ENCODE measurements around the gene PCNT. TPM values are rescaled to one million over a fixed set of nuclear protein-coding genes. Genes with fewer than 3 reads are reported as not detected.

PCNT gene
- total RNA-seq, 1 experiment from 2014 or later: 35.7 TPM

DNA sequence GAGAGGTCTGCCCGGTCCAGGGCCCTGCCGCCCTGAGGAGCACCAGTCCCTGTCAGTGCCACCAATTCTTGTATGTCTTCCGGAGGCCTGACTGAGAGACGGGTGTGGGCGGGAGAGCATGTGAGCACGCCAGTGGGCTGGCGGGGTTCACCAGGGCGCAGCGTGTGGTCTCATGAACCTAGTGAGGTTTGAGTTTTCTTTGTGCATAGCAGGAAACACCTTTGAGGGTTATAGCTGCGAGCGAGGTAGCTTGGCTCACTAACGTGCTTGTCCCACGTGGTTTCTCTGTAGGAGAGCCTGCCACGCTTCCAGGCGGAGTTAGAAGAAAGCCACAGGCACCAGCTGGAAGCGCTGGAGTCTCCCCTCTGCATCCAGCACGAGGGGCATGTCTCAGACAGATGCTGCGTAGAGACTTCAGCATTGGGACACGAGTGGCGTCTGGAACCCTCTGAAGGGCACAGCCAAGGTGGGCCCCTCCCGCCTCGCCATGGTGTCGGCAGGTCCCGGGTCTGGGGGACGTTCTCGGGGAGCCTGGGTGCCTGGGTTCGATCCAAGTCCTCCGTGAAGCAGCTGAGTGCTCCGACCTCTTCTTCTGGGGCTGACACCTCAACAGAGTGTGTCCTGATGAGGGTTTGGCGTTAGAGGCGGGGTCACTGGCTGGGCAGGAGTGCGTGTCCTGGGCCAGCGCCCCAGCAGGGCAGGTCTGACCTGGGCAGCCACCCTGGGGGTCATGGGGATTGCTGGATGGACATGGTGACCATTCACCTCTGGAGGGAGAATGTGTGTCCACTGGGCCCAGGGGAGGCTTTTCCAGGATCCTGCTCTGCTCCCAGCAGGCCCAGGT lies 31.4 kb downstream of the PCNT start:
- Histone ChIP-seq H3K9me3 (replicated peaks) (no peaks in the 10 kb centered on the region), H3K27ac (no peak overlapping the region), H3K27me3 (no peaks in the 10 kb centered on the region), H3K36me3 (peaks cover 38% of the 10 kb centered on the region), H3K4me3 (no peak overlapping the region), H3K4me1 (no peaks in the 10 kb centered on the region)
- no peak for DNase-seq

DNA sequence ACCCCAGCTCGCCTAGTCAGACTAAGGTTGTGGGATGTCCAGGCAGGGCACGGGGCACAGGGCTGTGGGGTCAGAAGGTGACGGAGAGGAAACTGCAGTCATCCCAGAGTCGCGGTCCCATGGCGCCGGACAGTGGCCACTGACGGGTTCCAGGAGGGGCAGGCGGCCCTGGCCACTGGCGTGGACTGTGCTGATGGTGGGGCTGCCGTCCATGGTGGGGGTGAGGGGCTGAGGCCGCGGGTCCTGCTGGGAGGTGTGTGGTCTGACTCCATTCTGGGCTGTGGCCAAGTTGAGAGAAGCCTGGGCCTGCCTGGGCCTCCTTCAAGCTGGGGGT lies 32.0 kb downstream of the PCNT start:
- H3K36me3 ChIP-seq: peaks cover 32% of the 10 kb centered on the region

DNA sequence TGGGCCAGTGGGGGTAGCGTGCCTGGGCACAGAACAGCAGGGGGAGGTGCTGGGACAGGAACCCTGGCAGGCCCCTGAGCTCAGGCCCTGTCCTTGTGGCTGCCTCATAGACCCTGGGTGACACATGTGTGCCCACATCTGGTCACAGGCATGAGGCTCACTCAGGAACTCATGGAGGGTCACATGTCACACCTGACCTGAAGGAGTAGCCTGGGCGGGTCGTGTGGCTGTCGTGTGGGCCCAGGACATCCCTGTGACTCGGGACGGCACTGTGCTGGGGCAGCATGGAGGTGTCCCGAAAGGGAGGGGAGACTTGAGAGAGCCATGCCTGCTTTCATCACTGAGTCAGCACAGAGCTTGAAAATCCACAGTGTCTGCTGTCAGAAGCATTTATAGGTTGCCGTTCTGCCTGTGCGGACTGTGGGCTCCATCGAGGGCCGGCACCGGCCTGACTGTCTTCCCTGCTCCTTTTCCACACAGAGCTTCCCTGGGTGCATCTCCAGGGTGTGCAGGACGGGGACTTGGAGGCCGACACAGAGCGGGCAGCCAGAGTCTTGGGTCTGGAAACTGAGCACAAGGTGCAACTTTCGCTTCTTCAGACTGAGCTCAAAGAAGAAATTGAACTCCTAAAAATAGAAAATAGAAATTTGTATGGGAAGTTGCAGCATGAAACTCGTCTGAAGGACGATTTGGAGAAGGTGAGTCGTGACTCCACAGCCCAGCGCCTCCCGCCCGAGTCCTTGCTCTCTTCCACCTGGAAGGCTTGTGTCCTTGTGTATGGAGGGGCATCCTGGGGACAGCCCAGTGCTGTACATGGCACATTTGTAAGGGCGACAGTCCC lies 32.8 kb downstream of the PCNT start:
- Histone ChIP-seq H3K4me3 (no peak overlapping the region), H3K9me3 (replicated peaks) (no peaks in the 10 kb centered on the region), H3K36me3 (peaks cover 33% of the 10 kb centered on the region), H3K27ac (no peak overlapping the region), H3K4me1 (no peaks in the 10 kb centered on the region), H3K27me3 (no peaks in the 10 kb centered on the region)
- no peak for DNase-seq

More for the DNA sequence above, 32.0 kb downstream of the PCNT start:
- Histone ChIP-seq H3K27me3 (no peaks in the 10 kb centered on the region), H3K27ac (no peak overlapping the region), H3K4me3 (no peak overlapping the region), H3K9me3 (replicated peaks) (no peaks in the 10 kb centered on the region), H3K4me1 (no peaks in the 10 kb centered on the region)
- no peak for DNase-seq

DNA sequence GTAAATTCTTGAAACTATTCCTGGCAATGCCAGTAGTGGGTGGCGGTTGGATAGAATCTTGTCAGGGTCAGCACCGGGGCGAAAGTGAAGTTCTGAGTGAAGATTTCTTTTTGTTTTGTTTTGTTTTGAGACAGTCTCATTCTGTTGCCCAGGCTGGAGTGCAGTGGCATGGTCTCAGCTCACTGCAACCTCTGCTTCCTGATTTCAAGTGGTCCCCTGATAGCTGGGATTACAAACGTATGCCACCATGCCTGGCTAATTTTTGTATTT lies 33.3 kb downstream of the PCNT start:
- no peaks in the 10 kb centered on the region for H3K4me1 ChIP-seq
- H3K36me3 ChIP-seq: peaks cover 34% of the 10 kb centered on the region
- no peaks in the 10 kb centered on the region for H3K9me3 ChIP-seq (replicated peaks)
- H3K27me3 ChIP-seq: no peaks in the 10 kb centered on the region
- no peak overlapping the region for H3K27ac ChIP-seq
- no peak overlapping the region for H3K4me3 ChIP-seq
- DNase-seq: no peak

DNA sequence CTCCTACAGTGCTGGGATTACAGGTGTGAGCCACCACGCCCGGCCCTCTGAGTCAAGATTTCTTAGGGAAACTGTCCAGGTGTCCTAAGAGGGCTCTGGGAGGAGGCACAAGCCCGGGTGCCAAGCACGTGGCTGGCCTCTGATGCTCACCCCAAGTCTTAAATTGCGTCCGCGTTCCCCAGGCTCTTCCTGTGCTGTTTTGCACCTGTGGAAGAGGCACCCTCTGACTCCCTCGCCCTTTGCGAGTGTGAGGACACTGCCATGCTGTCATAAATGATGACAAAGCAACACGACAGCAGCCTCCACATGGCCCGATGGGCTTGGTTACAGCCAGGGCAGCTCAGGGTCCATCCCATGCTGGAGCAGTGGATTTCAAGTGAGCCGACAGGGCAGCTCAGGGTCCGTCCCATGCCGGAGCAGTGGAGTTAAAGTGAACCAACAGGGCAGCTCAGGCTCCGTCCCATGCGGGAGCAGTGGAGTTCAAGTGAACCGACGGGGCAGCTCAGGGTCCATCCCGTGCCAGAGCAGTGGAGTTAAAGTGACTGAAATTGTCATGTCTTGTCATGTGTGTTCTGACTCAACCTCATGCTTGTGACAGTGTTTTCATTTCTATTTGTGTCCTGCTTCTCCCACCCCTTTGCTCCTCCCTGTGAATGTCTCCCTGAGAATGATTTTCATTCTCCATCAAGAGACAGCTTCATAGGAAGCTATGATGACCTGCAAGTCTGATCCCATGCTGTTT lies 33.9 kb downstream of the PCNT start:
- H3K27me3 ChIP-seq: no peaks in the 10 kb centered on the region
- H3K27ac ChIP-seq: no peak overlapping the region
- H3K4me1 ChIP-seq: no peaks in the 10 kb centered on the region
- DNase-seq: no peak
- H3K36me3 ChIP-seq: peaks cover 33% of the 10 kb centered on the region
- H3K4me3 ChIP-seq: no peak overlapping the region
- H3K9me3 ChIP-seq (replicated peaks): no peaks in the 10 kb centered on the region

DNA sequence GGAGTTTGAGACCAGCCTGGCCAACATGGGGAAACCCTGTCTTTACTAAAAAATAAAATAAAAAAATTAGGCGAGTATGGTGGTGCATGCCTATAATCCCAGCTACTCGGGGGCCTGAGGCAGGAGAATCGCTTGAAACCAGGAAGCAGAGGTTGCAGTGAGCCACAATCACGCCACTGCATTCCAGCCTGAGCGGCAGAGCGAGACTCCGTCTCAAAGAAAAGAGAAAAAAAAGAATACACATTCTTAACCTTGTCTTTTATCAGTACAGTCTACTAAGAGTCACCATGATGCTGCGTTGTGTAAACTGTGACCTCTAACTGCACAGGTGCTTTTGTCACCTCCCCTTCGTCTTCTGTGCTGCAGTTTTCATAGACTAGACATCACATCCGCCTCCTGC lies 37.2 kb downstream of the PCNT start:
- Histone ChIP-seq H3K4me3 (no peak overlapping the region), H3K36me3 (peaks cover 31% of the 10 kb centered on the region), H3K27ac (no peak overlapping the region), H3K27me3 (no peaks in the 10 kb centered on the region), H3K9me3 (replicated peaks) (no peaks in the 10 kb centered on the region), H3K4me1 (no peaks in the 10 kb centered on the region)
- no peak for DNase-seq

DNA sequence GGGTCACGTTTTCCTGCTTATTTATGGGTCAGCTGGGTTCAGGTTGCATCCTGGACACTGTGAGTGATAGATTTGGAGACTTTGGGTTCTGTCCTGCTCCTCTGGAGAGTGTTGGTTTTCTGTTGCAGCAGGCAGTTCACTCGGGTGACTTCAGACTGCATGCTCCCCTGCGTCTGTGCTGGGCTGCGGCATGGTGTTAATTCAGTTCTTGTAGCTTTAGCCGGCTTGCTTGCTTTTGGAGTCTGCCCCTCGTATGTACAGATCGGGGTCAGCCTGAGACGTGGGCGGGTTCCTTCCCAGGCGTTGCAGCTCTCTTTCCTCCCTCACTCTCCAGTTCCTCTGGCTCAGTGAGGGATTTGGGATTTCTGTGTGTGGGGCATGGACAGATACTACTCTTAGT lies 38.0 kb downstream of the PCNT start:
- Histone ChIP-seq H3K4me3 (no peak overlapping the region), H3K4me1 (no peaks in the 10 kb centered on the region), H3K27ac (no peak overlapping the region), H3K36me3 (peaks cover 38% of the 10 kb centered on the region), H3K9me3 (replicated peaks) (no peaks in the 10 kb centered on the region), H3K27me3 (no peaks in the 10 kb centered on the region)
- DNase-seq: no peak

DNA sequence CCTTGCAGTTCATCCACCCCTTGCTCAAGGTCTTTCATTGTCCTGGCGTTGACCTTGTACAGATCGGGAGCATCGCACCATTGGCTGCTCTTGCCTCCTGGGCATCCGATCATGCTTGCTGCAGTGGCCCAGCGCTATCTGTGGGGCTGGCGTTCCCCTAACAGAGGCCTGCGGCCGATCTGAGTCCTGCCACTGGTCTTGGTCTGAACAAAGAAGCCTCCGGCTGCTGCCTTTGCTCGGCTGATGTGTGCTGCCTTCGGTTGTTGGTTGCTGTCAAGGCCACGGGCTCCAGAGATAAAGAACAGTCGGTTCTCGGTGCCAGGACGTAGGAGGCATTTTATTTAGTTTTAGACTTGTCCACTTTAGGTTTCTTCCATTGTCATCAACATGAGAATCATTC lies 39.0 kb downstream of the PCNT start:
- H3K9me3 ChIP-seq (replicated peaks): no peaks in the 10 kb centered on the region
- H3K4me1 ChIP-seq: no peaks in the 10 kb centered on the region
- no peak overlapping the region for H3K4me3 ChIP-seq
- H3K27ac ChIP-seq: no peak overlapping the region
- peaks cover 43% of the 10 kb centered on the region for H3K36me3 ChIP-seq
- DNase-seq: no peak
- no peaks in the 10 kb centered on the region for H3K27me3 ChIP-seq

DNA sequence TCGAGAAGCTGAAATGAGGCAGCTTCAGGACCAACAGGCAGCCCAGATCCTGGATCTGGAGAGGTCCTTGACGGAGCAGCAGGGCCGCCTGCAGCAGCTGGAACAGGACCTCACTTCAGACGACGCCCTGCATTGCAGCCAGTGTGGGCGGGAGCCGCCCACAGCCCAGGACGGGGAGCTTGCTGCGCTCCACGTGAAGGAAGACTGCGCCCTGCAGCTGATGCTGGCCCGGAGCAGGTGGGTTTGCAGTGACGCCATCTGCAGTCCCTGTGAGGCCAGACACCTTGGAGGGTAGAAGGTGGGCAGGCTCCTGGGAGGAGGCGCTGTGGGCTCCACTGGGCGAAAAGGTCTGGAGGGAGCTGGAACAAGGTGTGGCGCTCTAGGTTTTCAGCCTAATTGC lies 39.7 kb downstream of the PCNT start:
- Histone ChIP-seq H3K27ac (no peak overlapping the region), H3K27me3 (no peaks in the 10 kb centered on the region), H3K4me3 (no peak overlapping the region), H3K36me3 (peaks cover 41% of the 10 kb centered on the region), H3K4me1 (no peaks in the 10 kb centered on the region), H3K9me3 (replicated peaks) (no peaks in the 10 kb centered on the region)
- no peak for DNase-seq

DNA sequence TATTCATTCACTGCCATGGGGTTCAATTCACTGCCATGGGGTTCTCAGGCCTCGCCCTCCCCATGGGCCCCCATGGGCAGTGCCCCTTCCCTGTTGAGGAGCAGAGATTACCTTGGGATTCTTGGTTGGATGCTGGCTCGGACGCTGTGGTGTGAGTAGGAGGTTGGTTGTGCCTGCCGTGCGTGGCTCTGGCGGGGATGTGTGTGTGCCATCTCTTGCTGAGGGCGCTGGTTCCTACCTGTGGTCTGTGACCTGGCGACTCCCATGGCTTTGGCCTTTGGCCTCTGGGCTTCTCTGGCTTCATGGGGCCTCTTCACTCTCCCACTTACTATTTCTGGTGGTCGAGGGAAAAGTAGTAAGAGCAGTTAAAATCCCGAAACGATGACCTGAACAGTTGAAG lies 42.1 kb downstream of the PCNT start:
- no peak for DNase-seq
- Histone ChIP-seq H3K27ac (no peak overlapping the region), H3K4me3 (no peak overlapping the region), H3K4me1 (no peaks in the 10 kb centered on the region), H3K9me3 (replicated peaks) (no peaks in the 10 kb centered on the region), H3K36me3 (peaks cover 38% of the 10 kb centered on the region), H3K27me3 (no peaks in the 10 kb centered on the region)

DNA sequence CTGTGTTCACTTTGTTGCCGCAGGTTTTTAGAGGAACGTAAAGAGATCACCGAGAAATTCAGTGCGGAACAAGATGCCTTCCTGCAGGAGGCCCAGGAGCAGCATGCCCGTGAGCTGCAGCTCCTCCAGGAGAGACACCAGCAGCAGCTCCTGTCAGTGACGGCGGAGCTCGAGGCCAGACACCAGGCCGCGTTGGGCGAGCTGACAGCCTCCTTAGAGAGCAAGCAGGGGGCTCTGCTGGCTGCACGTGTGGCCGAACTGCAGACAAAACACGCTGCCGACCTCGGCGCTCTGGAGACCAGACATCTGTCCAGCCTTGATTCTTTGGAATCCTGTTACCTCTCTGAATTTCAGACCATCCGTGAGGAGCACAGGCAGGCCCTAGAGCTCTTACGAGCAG lies 42.6 kb downstream of the PCNT start:
- Histone ChIP-seq H3K4me3 (no peak overlapping the region), H3K27me3 (no peaks in the 10 kb centered on the region), H3K36me3 (peaks cover 37% of the 10 kb centered on the region), H3K4me1 (no peaks in the 10 kb centered on the region), H3K9me3 (replicated peaks) (no peaks in the 10 kb centered on the region), H3K27ac (no peak overlapping the region)
- no peak for DNase-seq

DNA sequence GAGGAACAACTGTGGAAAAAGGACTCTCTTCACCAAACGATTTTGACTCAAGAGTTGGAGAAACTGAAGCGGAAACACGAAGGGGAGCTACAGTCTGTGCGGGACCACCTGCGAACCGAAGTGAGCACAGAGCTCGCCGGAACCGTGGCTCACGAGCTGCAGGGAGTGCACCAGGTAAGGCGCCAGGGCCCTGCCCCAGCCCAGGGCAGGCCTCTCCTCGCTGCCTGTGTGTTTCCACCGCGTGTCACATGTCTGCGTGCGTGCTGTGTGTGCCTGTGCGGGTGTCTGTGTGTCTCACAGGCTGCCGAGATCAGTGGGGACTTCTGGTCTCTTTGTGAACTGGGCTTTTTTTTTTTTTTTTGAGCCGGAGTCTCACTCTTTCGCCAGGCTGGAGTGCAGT lies 43.0 kb downstream of the PCNT start:
- Histone ChIP-seq H3K27me3 (no peaks in the 10 kb centered on the region), H3K9me3 (replicated peaks) (no peaks in the 10 kb centered on the region), H3K27ac (no peak overlapping the region), H3K36me3 (peaks cover 38% of the 10 kb centered on the region), H3K4me3 (no peak overlapping the region), H3K4me1 (no peaks in the 10 kb centered on the region)
- DNase-seq: no peak

DNA sequence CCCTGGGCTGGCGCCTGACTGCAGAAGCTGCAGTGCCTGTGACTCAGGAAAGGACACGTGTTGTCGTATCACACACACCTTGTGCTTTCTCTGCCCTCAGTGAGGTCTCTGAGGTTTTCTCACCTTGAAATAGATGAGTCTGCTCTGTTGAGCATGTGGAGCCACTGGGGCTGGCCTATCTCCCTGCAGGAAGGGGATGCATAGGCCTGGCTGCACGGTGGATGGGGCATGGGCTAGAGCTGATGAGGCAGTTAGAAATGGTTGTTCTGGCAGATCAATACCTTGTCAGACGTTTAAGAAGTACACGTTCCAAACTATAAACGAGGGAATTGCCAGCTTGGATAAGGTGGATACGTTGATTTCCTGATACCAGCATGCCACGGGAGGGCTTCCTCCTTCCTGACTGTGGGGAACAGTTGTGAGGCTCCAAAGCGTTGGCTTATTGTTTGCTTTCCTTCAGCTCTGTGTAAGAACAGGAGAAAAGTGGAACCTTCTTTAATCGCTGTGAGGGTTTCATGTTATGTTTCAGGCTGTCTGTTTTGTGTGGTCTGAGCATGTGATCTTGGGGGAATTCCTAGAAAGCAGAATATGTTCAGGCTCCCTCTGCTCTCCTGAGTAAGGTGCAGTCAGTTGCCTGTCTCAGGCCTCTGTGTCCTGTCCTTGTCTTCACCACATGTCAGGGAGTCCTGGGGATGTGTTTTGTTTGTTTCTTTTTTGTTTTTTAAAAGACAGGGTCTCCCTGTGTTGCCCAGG lies 44.8 kb downstream of the PCNT start:
- no peaks in the 10 kb centered on the region for H3K9me3 ChIP-seq (replicated peaks)
- no peak for DNase-seq
- H3K27me3 ChIP-seq: no peaks in the 10 kb centered on the region
- peaks cover 41% of the 10 kb centered on the region for H3K36me3 ChIP-seq
- H3K27ac ChIP-seq: no peak overlapping the region
- H3K4me1 ChIP-seq: no peaks in the 10 kb centered on the region
- no peak overlapping the region for H3K4me3 ChIP-seq

DNA sequence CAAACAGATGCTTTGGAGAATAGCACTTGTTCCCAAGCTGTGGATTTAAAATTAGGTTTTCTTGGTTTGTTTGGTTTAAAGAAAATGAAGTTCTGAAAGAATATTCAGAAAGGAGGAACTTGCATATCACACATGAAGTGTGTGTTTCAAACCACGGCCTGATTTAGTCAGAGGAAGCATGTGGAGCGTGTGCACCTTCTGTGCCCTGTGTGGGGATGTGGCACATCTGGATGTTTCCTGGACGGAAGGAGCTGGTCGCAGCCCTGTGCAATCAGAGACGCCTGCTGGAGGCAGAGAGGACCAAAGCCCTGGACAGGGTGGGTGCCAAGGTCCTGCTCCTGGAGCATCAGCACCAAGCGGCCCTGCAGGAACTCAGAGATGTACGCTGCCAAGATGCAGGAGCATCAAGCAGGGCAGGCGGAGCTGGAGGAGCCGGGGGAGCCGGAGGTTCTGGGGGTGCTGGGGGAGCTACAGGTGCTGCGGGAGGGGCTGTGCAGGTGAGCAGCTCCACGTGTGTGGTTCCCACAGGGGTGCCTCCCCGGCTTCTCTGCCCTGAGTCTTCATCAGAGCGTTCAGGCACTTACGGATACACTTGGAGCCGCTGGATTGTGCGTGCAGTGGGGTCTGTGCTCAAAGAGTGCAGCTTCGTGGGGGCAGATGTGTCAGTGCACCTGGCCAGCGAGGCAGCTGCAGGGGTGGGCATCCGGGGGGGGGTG lies 45.7 kb downstream of the PCNT start:
- H3K9me3 ChIP-seq (replicated peaks): no peaks in the 10 kb centered on the region
- no peak overlapping the region for H3K27ac ChIP-seq
- H3K36me3 ChIP-seq: peaks cover 34% of the 10 kb centered on the region
- peaks cover 6% of the 10 kb centered on the region for H3K4me1 ChIP-seq
- no peaks in the 10 kb centered on the region for H3K27me3 ChIP-seq
- H3K4me3 ChIP-seq: no peak overlapping the region
- no peak for DNase-seq
